Neural progenitor cell (in vitro differentiated cells): Measurements from ENCODE around the gene WDR20.

ENCODE experiments used
- CTCF ChIP-seq: fragments of 200-600 bp; sonication (generic); IDR thresholded peaks from 2 replicates; pipeline ENCODE4 v1.5.1; 2017; ENCODE audit warnings: antibody characterized with exemption, mild to moderate bottlenecking
- EZH2 ChIP-seq: fragments of 200-600 bp; sonication (generic); IDR thresholded peaks from 2 replicates; pipeline ENCODE4 v1.6.1; 2017; ENCODE audit warnings: antibody characterized with exemption, mild to moderate bottlenecking, moderate library complexity

- TF ChIP-seq CTCF (no peak), EZH2 (no peak)
These were observed 50.2 kb downstream of the WDR20 start for GRCh38 chr14:102189874-102190273.
